HG03432 (cell line): ENCODE data around the gene FAM241A.
"Not testable (repeated sequence)": the region's sequence is repeated elsewhere in the genome, so short reads cannot be mapped to it uniquely, and the experiment has no call there.

Experiments used
- ATAC-seq: cut with Tn5 transposase; IDR thresholded peaks from one replicate; pipeline ENCODE4 v1.9.1; 2021; ENCODE audit warnings: mild to moderate bottlenecking, moderate library complexity; ENCODE audit not compliant: unreplicated experiment

FAM241A gene

GRCh38 chr4:112172180-112172579, 26.9 kb downstream of the FAM241A start:
- peak; percentile 81 for ATAC-seq

DNA sequence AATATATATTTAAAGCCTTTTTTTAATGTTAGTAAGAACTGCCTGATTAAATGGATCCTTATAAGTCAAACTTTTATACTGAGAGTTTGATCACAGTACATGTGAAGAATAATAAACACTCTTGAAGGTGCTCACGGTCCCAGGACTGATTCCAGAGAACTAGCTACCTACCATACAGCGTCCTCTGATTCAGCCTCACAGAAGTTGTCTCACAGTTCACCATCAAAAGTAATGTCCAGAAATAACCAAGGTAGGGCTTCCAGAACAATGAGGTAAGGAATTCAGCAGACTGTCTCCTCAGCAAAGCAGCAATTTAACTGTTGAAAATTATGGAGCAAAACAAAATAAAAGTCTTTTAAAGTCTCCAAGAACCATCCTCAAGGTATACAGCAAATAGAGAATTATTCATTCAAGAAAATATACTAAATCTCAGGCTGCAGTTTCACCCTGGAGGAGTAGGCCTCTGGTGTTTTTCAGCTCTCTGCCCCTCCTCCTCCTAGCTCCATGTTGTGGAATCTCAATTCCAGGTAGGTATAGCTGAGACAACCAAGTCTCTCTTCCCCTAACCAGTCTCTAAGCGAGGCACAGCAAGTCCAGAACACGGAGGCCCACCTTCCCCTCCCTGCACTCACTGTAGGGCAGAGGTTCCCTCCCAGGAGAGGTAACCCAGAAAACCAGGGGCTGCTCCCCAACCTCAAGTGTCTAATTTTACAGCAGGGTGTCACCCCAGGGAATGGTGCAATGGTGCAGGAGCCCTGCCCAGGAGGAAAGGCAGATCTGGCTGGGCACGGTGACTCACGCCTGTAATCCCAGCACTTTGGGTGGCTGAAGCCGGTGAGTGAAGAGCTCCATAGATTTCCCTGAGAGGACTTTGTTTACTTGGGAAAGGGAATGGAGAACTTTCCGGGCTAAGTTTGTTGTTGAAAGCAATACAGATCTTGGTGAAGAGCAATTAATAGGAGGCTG, 28.6 kb downstream of the FAM241A start:
- no peak for ATAC-seq

GRCh38 chr4:112175840-112176239, 30.6 kb downstream of the FAM241A start:
- no peak for ATAC-seq

- ATAC-seq = no peak
Measured at GRCh38 chr4:112176596-112176995, 31.3 kb downstream of the FAM241A start.

GRCh38 chr4:112178741-112179140, 33.5 kb downstream of the FAM241A start:
- not testable (repeated sequence) for ATAC-seq

DNA sequence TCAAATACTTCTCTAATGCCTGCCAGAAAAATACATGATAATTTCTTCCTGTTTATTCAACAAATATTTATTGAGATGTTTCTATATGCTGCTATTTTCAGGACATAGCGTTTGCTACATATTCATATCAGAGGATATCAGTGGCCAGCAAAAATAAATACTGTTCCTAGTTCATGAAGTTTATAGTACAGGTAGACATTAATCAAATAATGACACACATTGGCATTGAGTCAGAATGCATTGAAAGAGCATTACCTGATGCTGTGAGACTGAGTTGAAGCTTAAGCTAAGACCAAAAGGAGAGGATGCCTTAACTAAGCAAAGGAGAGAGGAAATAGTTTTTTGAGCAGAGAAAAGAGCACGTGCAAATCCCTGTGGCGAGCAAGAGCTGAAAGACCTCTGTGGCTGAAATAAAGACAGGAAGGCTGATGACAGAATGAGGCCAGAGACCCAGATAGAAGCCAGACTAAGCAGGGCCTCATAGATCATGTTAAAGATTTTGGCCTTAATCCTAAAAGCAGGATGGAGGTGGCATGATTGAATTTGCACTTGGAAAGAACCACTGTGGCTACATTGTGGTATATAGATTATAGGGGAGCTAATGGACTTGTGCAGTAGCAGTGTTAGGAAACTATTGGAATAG, 36.2 kb downstream of the FAM241A start:
- ATAC-seq = no peak

- ATAC-seq = no peak
Measured at GRCh38 chr4:112182604-112183003, 37.4 kb downstream of the FAM241A start.

GRCh38 chr4:112183252-112183651, 38.0 kb downstream of the FAM241A start:
- no peak for ATAC-seq

DNA sequence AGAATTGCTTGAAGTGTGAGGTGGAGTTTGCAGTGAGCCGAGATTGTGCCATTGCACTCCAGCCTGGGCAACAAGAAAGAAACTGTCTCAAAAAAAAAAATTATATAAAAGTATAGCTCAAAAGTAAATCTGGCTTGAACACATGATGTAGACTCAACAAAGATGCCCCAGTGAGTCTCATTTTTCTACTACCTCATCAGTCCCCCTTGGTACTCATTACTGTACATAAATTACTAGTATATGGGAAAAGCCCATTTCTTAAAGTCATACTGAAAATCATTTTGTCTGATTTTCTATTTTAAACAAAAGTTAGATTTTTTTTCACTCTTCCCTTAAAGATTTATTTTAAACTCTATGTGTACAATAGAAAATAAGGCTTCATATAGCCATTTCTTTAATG, 39.2 kb downstream of the FAM241A start:
- ATAC-seq = no peak

GRCh38 chr4:112185334-112185733, 40.1 kb downstream of the FAM241A start:
- ATAC-seq = peak; percentile 75

- ATAC-seq = no peak
Measured at GRCh38 chr4:112185740-112186670, 40.8 kb downstream of the FAM241A start.

DNA sequence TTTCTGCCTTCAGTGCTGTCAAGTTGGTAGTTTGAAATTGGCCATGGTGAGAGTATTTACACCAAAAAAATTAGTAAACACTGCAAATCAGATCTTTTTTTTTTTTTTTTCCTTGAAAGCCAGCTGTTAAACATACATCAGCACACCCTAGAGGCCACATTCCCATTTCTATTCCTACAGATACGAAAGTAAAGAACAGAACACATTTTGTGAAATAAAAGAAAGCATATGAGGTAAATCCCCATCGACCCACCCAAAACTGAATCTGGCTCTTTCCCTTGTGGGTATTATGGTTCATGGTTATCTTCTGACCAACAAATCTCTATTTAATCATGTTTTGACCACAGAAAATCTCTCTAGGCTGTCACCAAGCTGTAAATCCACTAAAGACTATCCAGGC, 44.5 kb downstream of the FAM241A start:
- no peak for ATAC-seq

GRCh38 chr4:112190684-112191083, 45.4 kb downstream of the FAM241A start:
- ATAC-seq = no peak

DNA sequence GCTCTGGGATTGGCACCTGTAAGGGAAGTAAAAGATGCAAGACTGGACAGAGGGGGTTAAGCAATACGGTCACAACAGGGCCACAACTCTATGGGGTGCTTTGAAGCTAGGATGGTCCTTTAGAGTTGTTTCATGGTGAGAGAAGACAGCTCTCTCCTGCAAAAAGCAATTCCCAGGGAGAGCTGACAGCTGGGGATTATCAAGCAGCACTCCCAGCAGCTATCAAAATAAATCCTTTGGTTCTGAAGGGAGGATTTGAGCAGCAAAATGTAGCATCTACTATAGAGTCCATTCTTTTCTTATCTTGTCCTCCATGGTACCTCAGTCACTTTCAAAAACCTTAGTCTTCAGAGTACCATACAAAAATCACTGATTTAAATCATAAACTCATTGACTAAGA, 51.2 kb downstream of the FAM241A start:
- ATAC-seq = no peak

GRCh38 chr4:112199041-112199440, 53.8 kb downstream of the FAM241A start:
- ATAC-seq = peak; percentile 8

DNA sequence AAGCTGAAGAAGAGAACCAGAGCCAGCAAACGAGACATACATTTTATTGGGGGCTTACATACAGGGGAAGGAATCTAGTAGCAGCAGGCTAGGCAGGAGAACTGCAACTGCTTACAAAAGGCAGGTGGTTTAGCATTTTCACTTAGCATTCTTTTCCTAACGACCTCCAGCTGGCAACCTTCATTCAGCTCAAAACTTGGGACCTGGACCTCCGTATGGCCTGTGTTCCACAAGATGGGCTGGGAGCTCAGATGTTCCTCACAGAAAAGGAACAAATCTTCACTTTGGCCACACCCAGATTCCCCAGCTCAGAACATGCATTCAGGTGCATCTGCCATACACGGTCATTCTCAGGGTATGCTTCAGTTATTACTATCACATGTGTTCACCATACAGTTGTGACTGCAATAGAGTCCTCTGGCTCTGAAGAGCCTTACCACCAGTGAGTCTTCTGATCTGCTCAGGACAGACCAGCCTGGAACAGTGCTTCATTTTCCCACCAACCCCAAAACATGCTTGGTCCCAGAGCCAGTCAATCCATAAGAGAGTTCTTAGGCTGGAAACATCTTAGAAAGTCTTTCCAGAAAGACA, 56.8 kb downstream of the FAM241A start:
- ATAC-seq = peak; percentile 34

- no peak for ATAC-seq
Measured at GRCh38 chr4:112203593-112203992, 58.3 kb downstream of the FAM241A start.

GRCh38 chr4:112206431-112206830, 61.2 kb downstream of the FAM241A start:
- ATAC-seq = no peak

DNA sequence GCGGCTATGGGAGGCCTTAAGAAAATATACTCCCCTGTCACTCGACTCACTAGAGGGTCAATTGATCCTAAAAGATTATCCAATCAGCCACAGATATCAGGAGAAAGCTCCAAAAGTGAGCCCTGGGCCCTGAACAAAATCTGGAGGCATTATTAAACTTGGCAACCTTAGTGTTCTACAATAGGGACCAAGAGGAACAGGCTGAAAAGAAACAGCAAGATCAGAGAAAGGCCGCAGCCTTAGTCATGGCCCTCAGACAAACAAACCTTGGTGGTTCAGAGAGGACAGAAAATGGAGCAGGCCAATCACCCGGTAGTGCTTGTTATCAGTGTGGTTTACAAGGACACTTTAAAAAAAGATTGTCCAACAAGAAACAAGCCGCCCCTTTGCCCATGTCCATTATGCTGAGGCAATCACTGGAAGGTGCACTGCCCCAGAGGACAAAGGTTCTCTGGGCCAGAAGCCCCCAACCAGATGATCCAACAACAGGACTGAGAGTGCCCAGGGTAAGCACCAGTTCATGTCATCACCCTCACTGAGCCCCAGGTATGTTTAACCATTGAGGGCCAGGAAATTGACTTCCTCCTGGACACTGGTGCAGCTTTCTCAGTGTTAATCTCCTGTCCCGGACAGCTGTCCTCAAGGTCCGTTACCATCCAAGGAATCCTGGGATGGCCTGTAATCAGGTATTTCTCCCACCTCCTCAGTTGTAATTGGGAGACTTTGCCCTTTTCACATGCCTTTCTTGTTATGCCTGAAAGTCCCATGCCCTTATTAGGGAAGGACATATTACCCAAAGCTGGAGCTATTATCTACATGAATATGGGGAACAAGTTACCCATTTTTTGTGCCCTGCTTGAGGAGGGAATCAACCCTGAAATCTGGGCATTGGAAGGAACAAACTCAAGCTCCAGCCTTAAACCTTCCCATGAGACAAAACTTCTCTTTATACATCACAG, 63.2 kb downstream of the FAM241A start:
- ATAC-seq = not testable (repeated sequence)
